Astrocyte of the spinal cord (primary cell): ENCODE results near the gene USP8.
"Not testable (repeated sequence)": the region's sequence is repeated elsewhere in the genome, so short reads cannot be mapped to it uniquely, and the experiment has no call there.

ENCODE experiments used
- DNase-seq: peaks from one replicate; pipeline ENCODE4 v3.0.0; 2011; ENCODE audit warnings: low read depth, low spot score
- H3K4me3 ChIP-seq: 2 replicates; pipeline ENCODE4 v1.5.1; 2011; ENCODE audit warnings: low read depth, mild to moderate bottlenecking, low read length, moderate library complexity
- CTCF ChIP-seq: IDR thresholded peaks from 2 replicates; pipeline ENCODE4 v1.5.1; 2012; ENCODE audit warnings: low read depth, mild to moderate bottlenecking, low read length, inconsistent platforms
- in situ Hi-C: cut with HindIII; loops from 2 replicates; pipeline ENCODE4 v1.10.0; 2017; ENCODE audit warnings: low sequenced_read_pairs

Gene USP8

DNA sequence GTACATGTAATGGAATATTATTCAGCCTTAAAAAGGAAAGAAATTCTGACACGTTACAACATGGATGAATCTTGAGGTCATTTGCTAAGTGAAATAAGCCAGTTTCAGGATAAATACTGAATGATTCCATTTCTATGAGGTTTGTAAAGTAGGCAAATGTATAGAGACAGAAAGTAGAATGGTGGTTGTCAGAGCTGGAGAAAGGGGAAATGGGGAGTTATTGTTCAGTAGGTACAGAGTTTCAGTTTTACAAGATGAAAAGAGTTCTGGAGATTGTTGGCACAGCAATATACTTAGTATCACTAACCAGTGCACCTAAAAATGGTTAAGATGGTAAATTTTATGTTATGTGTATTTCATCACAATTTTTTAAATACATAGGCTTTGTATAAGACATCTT lies 60.6 kb downstream of the USP8 start:
- in situ Hi-C loops, result no loop called here
- H3K4me3 ChIP-seq, result no peak overlapping the region
- TF ChIP-seq CTCF, result no peak
- DNase-seq, result no peak

DNA sequence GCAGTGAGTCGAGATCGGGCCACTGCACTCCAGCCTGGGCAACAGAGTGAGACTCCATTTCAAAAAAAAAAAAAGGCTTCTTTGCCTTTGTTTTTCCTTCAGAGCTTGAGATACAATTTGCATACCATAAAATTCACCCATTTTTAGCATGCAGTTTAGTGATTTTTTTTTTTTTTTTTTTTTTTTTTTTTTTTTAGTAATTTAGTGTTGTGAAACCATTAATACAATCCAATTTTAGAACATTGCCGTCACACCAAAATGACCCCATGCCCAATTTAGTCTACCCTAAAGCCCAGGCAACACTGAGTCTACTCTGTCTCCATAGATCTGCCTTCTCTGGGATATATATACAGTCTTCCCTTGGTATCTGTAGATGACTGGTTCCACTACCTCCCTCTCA lies 61.2 kb downstream of the USP8 start:
- no peak overlapping the region for H3K4me3 ChIP-seq
- no peak for TF ChIP-seq CTCF
- no peak for DNase-seq
- in situ Hi-C loops, result no loop called here

GRCh38 chr15:50487287-50487686 lies 63.1 kb downstream of the USP8 start:
- no peak for TF ChIP-seq CTCF
- in situ Hi-C loops, result no loop called here
- no peak for DNase-seq
- H3K4me3 ChIP-seq, result no peak overlapping the region

GRCh38 chr15:50493625-50494024 lies 69.4 kb downstream of the USP8 start:
- in situ Hi-C loops, result no loop called here
- TF ChIP-seq CTCF, result no peak
- DNase-seq, result no peak

GRCh38 chr15:50494547-50494946 lies 70.3 kb downstream of the USP8 start:
- H3K4me3 ChIP-seq, in situ Hi-C loops, DNase-seq: not testable (repeated sequence)

More at GRCh38 chr15:50493625-50494024, 69.4 kb downstream of the USP8 start:
- no peak overlapping the region for H3K4me3 ChIP-seq

GRCh38 chr15:50496692-50497091 lies 72.5 kb downstream of the USP8 start:
- no peak overlapping the region for H3K4me3 ChIP-seq
- in situ Hi-C loops, result no loop called here
- DNase-seq, result no peak
- no peak for TF ChIP-seq CTCF

- no peak for TF ChIP-seq CTCF
- H3K4me3 ChIP-seq, result no peak overlapping the region
- in situ Hi-C loops, result no loop called here
- no peak for DNase-seq
Observed at GRCh38 chr15:50500352-50500751, 76.1 kb downstream of the USP8 start.
